SK-N-SH treated with all-trans-retinoic acid at 6 μM for 48 hours (cell line): ENCODE data around the gene AUTS2.

Source experiments
- ZFP3 ChIP-seq: fragments of 250-450 bp; sonication (Bioruptor Pico); IDR thresholded peaks from 2 replicates; pipeline ENCODE4 v1.5.0; 2020; ENCODE audit warnings: mild to moderate bottlenecking, moderate library complexity
- ZNF8 ChIP-seq: fragments of 450-650 bp; formaldehyde crosslinking; IDR thresholded peaks from 2 replicates; pipeline ENCODE4 v1.5.0; 2020; ENCODE audit warnings: mild to moderate bottlenecking, moderate library complexity

DNA sequence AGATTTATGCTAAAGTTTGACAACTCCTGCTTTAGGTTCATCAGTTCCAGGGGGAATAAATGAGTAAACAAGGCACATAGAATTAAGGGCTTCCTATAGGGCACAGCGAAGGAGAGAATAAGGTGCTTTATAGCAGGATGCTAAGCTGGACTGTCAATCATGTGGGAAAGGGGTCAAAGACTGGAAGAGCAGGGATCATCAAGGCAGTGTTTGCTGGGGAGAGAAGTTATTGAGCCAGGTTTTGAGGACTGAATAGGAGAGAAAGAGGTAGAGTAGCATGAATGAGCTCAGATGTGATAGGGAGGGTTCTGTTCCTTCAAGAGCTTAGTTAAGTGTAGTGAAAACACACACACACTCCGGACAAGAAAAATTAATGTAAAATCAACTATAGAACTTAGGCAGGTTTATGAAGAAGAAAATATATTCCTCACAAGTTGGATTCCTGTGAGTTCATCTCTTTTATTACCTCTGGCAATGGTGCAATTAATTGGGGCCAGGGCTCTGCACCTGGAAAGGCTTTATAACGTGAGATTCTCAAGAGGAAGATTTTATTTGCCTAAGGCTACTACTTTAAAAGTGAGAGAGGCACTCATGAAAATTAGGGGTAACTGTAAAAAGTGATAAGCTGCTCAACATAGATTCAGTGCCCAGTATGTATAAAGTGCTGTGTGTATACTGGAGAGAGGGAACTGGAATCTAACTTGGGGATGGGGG lies 222.4 kb downstream of the AUTS2 start:
- 0 out of 2 replicates have a peak, but pooled peaks have one; percentile 19 for TF ChIP-seq ZFP3 (CRISPR knock-in tag)
- no peak for TF ChIP-seq ZNF8
